ENCODE data around the gene SRGAP2C.
"Not testable (repeated sequence)": the region's sequence is repeated elsewhere in the genome, so short reads cannot be mapped to it uniquely, and the experiment has no call there.

Gene SRGAP2C

DNA sequence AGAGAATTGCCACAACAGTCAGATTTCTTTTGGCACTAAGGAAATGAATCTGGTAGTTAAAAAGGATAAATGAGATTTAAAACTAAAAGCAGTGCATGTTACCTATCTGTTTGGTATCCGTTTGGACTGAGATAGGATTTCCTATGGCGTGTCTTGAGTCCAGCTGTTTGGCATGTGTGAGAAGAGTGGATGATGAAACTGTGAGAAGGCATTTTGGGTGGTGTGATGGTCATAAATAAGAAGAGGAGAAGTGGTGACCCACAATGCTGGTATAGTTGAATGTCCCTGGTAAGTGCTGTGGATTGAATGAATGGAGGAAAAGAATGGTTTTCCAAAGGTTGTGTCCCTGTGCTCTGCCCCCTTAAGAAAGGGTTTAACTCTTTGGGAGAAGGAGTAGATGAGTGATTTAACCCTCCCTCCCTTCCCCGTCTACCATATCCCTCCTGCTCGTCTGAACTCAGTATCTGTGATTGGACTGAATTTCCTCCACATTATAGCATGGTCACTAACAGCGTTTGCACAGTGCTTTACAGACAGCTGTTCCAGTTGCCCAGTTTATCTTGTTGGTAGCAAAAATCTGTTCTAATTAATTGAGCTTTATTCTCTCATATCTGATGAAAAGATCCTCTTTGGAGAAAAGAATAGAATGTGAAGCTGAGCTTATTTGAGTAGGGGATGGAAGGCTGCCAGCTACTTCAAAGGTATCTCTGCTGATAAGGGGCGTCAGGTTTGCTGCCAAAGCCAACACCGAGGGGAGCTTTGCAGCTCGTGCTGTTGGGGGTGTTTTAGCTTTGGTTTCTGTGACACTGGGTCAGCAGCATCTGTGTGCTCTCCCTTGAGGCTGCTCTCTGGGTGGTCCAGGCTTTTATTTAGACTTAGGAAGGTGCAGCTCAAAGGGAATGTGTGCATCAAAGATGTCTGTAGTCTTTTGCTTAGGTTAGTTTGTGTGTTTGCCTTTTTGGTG is 148.1 kb downstream of the SRGAP2C start:
- DNase-seq (ENCODE audit: low read depth in 3 of 3), result not testable (repeated sequence)

DNA sequence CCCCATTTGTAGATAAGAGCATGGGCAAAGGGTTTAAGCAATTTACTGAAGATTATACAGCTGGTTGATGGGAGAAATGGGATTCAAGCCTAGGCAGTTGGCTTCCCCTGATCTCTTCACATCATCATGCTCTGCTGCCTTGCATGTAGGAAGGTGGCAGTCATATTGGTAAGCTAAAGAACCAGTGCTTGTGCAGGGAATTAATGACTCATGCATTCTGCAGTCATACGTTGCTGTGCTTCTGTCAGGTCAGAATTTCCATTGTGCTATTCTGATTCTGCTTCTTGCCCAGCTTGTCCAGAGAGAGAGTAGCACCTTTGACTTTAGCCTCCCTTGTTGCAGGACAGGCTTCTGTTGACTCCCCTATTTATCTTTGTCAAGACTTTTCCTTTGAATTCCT is 153.2 kb downstream of the SRGAP2C start:
- DNase-seq (ENCODE audit: low read depth in 3 of 3), result not testable (repeated sequence)

DNA sequence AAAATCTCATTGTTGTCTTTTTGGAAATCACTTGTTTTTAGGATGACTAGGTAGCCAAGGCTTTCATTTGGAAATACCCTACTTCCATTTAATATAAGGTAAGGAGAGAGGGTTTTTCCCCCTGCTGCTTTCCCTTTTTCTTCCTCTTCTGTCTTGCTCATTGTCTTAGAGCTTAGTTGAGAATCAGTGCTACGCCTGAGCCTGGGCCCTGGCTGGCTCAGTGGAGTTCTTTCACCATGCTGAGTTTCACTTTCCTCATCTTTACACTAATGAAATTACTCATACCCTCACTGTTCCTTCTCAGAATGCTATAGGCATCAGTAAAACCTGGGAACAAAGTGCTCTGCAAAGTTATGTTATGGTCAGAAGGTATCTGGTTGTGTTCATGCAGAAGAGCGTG is 154.8 kb downstream of the SRGAP2C start:
- not testable (repeated sequence) for DNase-seq (ENCODE audit: low read depth in 3 of 3)

DNA sequence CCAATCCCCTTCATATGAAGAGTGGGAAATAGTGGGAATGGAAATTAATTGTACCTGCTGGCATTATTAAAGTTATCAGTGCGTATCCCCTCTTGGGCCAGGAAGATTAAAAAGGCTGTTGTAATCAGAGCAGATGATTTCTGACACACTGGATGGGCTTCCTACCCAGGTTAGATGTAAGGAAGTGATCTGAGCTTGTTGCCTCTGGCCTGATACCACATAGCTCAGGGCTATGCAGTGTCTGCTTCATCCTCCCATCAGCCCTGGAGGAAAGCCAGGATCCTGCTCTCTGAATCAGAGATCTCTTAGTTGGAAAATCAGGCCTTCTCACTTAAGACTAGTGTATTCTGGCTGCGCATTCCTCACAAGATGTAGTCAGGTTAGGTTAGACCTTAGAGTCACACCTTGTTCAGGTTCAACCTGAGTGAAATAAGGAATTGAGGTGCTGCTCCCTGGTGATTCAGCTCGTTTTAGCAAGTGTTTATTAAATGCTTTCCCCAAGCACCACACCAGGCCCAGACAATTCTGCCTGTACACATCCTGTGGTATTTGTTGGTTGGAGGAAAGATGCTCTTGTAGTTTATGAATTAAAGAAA is 158.6 kb downstream of the SRGAP2C start:
- not testable (repeated sequence) for DNase-seq (ENCODE audit: low read depth in 3 of 3)

DNA sequence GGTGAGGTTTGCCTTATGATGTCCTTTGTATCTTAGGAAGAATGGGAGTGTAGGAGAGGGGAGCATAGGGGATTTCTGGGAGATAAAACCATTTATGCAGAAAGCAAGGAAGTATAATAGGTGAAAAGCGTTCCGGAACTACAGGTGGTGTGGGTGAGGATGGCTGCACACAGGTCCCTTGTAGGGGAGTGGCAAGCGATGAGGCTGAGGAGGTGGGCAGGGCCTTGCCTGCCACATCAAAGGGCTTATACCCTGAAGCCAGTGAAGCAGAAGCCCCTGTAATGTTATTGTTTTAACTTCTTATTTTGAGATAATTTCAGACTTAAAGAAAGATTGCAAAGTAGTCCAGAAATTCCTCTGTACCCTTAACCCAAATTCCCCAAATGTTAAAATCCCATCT is 159.6 kb downstream of the SRGAP2C start:
- not testable (repeated sequence) for DNase-seq (ENCODE audit: low read depth in 3 of 3)

DNA sequence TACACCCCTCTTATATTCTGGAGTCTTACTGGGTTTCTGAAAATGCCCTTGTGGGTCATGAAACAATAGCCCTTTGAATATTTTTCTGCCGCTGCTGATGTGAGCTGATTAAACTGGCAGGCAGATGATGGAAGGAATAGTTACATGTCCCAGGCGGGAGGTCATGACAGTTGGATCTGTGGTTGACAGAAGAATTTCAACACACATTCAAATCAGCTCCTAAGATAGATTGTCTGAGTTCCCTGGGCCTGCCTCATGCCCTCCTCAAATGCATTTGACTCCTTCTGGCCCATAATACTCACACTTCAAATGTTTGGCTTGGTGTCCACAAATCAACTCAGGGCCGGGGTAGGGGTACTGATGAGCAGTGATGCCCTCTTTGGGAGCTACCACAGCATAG is 161.9 kb downstream of the SRGAP2C start:
- DNase-seq (ENCODE audit: low read depth in 3 of 3), result not testable (repeated sequence)

DNA sequence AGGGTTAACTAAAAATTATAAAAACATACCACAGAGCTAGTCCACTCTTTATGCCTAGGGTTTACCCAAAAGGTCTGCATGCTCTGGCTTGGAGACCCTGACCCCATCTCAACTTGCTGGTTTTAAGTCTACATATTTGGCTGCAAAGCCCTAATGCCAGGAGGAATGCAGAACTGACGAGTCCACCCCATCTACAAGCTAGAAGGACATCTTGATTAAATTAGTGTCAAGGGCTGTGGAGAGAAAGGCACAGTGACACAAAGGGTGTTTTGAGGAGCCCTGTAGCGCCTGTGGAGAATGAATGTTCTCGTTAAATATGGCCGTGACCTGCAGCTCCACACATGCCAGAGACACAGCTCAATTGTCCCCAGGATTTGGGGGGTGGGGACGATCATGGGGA is 162.7 kb downstream of the SRGAP2C start:
- not testable (repeated sequence) for DNase-seq (ENCODE audit: low read depth in 3 of 3)

DNA sequence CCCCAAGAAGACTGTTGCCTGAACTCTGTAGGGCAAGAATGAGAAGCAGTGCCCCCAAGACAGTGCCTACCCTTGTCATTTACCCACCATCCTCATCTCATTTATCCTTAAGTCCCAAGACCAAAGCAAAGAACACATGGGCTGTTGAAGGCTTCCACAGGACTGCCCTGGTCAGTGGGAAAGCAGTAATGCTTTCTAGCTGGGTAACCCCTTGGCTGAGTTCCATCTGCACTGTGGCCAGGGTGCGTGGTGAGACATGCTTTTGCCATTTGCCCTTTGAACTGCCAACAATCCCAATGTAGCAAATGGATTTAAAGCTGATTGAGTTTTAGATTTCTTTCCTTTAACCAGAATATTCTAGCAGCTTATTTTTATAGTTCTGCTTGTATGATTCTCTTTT is 163.3 kb downstream of the SRGAP2C start:
- not testable (repeated sequence) for DNase-seq (ENCODE audit: low read depth in 3 of 3)

DNA sequence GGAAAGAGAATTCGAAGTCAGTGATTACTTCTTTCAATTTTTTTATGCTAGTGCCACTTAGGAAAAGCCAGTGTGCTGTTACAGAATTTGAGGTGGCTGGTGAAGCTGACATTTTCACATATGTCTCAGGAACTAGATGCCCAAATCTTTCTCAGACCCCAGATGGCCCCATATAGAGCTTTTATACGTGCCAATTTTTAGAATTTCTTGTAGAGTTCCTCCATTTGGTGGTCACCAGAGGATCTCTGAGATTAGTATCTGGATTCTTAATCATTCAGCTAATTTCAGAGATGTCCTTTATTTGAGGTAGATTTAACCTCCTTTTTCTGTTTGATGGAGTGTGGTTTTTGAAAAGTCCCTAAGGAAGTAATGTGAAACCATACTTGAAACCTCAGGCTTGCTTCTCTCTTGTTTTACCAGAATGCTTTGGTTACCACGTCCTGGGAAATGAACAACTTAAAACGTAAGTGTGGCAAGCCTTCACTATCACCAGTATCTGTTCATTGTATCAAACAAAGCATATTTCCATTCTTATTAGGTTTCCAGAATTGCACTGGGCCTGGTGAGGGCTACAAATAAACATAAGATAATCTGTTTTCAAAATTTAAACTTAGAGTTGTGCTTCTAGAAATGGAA is 164.7 kb downstream of the SRGAP2C start:
- not testable (repeated sequence) for DNase-seq (ENCODE audit: low read depth in 3 of 3)

DNA sequence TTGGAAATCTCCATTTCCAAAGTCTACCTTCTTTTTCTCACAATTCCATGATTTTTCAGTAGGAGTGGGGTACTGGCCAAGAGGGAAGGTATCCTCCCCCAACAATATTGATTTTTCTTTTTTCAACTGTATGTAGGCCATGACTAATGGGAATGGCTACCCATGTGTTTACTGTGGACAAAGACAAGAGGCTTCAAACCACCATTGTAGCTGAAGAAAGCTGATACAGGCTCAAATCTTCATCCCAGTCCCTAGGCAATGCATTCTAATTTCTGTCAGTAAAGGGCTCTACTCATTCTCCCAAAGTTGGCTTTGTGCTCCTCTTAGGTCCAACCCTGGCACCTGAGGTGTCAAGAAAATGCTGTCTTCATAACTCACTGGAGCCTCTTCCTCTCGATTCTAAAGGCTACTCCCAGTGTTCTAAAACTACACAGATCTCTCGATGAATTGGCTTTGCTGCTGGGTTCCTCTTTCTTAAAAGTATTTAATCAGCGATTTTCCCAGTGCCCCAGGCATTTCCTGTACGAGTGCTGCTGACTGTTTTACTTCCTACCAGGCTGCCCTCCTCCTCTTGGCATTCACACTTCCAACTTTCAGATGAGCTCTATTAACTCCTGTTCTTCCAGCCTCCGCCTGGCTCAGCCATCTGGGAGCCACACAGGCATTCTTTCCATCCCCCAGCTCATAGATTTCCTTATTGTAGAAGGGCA is 171.1 kb downstream of the SRGAP2C start:
- DNase-seq (ENCODE audit: low read depth in 3 of 3), result not testable (repeated sequence)

DNA sequence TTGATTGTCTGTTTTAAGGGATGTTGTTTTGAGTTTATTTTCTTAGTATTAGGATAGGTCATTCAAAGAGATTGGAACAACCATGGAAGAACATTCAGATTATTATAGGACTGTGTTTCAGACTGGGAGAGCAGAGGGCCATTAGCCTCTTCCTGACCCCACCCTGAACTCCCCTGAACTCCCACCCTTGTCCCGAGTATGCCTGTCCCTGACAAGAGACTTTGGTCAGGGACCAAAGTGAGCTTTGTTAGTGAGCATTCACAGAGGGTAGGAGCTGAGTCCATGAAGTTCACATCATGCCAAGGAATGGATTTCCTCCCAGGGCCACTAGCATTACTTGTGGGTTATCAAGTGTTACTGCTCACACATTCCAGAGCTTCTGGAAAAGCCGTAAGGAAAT is 172.0 kb downstream of the SRGAP2C start:
- DNase-seq (ENCODE audit: low read depth in 3 of 3), result not testable (repeated sequence)

DNA sequence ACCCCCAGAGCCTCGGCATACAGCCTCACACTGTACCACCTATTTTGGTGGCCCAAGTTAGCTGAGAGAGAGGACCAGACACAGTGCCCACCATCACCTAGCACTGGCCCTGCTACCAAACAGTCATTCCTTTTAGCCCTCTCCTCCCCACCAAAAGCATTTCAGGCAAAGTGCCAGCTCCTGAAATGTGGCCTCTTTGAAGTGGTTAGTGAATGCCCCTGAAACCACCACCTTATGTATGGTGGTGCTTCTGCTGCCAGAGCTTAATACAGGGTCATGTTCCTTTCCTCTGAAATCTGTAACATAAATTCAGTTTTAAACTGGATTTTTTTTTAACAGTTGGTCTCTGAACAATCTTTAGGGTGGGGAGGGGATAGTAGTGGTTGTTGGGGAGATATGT is 175.8 kb downstream of the SRGAP2C start:
- not testable (repeated sequence) for DNase-seq (ENCODE audit: low read depth in 3 of 3)

DNA sequence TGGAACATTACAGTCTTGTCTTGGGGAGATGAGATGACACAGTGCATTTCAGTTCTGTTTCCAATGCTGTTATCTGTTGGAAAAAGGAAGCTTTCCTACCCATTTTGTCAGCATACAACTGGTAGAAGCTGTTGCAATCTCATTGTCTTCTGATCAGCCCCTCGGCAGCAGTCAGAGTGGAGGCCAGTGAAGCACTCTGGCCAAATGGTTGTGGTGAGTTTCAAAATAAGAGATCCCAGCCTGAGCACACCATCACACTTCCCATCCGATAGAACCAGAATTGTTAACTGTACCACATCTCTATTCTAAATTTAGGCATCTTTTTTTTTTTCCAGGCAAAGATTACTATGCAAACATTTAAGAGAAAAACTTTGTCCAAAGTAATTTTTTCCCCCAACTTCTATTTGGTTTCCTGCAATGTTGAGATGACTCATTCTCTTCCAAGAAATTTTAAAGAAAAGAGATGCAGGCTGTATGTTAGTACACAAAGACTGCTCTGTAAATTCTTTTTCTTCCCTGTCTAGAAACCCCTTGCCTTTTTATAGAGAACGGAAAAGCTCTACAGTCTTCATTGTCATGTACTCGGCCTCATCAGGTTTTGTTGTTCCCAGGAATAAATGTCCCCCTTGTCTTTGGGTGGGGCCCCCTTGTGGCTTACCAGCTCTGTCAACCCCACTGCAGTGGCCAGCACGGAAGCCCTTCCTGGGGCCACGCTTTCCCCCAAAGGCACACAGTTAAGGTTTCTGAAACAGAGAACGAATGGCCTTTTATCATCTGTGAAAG is 176.9 kb downstream of the SRGAP2C start:
- DNase-seq (ENCODE audit: low read depth in 3 of 3), result not testable (repeated sequence)

DNA sequence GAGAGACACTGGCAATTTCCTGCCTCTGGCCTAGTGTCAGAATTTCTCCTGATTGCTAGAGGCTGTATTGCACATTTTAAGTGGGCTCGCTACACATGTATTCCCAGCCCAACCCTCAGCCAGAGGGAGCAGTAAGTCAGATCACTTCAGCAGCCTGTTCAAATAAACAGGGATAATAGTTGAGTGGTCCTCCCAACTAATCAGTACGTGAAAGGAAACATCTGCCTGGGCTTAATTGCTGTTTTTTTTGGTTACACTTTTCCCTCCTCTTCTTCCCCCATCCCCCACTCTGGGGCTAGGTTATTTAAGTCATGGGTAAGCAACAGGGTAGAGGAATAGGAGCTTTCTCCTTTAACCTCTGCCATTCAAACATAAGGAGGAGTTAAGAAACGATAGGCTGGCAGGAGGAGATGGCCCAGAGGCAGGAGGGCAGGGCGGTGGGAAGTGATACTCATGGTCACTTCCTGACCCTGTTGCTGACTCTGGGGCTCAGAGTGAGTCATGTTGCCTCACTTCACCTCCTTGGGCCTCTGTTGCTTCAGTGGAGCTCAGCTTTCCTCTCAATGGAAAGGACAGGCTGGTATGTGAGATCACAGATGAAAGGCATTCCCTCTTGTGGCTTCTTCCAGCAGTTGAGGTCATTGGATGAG is 177.6 kb downstream of the SRGAP2C start:
- DNase-seq (ENCODE audit: low read depth in 3 of 3), result not testable (repeated sequence)

DNA sequence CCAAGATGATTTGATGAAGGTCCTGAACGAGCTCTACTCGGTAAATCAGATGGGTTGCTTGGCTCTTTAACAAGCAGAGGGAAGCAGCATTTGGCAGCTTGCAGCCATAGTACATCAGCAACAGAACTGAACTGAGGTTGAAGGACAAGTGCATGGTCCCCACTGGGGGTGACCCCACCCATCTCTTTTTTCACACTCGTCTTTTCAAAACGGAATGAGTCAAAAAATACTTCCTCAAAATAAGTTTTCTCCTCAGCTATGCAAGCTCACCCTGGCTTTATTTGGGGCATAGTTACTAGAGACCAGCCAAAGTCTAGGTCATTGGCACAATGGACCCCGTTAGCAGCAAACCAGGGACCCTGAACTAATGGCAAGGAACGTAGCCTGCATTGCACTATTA is 180.5 kb downstream of the SRGAP2C start:
- not testable (repeated sequence) for DNase-seq (ENCODE audit: low read depth in 3 of 3)

DNA sequence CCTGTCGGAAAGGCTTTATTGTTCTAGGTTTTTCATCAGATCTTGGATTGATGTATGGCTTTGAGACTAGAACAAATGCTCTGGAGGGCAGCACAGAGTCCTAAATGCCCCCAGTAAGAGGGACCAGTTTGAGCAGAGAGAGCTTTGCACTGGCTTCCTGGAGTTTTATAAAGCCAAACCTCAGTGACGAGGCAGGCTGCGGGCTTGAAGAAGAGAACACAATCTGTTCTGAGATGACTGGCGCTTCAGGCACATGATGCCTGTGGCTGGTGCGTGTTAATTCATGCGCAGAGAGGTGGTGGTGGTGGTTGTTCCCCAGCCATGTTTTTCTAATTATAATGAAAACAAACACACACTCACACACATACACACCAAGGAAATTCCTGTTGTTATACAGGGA is 180.9 kb downstream of the SRGAP2C start:
- not testable (repeated sequence) for DNase-seq (ENCODE audit: low read depth in 3 of 3)

DNA sequence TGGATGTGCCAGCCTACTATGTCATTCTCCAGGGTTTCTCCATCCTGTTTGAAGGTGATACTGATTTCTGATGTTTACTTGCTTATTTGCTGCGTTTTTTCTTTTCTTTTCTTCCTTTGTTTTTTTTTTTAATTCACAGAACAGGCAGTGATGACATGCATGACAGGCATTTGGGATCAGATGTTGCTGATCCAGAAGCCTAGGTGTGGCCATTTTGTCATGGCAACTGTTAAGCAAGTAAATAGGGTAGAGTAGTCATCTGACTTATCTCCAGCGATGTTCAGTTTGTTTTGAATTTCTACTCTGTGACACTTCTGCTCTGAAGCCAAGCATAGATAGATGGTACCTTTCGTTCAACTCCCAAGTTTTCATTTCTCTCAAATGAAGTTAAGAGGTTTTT is 181.4 kb downstream of the SRGAP2C start:
- not testable (repeated sequence) for DNase-seq (ENCODE audit: low read depth in 3 of 3)

DNA sequence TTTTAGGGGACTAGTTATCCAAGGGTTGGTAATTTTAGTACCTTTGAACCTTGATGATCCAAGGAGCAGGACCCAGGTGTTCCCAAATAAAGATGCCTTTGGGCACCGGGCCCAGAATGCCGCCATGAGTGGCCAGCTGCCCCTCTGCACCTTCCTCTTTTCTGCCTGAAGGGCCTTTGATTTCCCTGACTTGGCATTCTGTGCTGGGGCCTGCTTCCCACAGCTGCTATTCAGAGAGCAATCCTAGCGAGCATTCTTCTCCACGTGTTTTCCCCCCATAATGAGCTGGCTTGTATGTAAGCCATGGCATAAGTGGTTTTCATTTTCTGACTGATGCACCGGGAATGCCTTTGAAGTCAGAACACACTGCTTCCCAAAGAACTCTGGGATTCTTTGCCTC is 184.1 kb downstream of the SRGAP2C start:
- not testable (repeated sequence) for DNase-seq (ENCODE audit: low read depth in 3 of 3)

DNA sequence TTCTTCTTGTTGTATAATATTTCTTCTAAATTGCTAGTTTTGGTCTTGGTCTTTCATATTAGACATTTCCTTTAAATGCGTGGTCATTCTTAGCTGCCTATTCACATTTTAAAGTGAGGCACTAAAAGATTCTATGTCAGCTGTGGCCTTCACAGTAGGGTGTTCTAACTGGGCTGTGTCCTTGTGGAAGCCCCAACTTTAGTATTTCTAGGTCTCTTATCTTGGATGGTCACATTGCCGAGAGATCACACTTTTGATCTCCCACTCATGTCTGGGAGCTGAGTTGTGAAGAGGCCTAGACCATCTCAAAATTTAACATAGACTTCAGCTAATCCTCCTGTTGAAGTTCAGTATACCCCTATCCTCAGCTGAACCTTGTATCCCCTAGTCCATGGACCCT is 185.2 kb downstream of the SRGAP2C start:
- DNase-seq (ENCODE audit: low read depth in 3 of 3), result not testable (repeated sequence)

DNA sequence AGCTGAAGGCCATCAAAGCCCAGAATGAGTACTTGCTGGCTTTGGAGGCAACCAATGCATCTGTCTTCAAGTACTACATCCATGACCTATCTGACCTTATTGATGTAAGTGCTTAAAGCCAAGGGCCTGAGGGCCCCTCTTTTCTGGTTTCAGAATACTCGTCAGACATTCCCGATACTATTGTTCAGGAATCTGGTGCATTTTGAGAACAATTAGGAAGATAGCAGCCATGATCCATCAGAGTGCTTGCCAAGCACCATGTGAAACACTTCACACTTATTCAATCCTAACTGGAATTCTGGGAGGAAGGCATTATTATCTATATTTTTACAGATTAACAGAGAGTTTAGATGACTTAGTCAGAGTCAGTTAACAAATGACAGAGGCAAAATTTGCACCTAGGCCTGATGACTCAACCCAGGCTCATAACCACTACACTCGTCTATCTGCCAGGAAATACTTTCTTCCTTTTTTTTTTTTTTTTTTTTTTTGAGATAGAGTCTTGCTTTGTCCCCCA is 190.1 kb downstream of the SRGAP2C start:
- DNase-seq (ENCODE audit: low read depth in 3 of 3), result not testable (repeated sequence)
